Peyer's patch (tissue), 4 donors: ENCODE results near the gene ULK1. TPM values are rescaled to one million over a fixed set of nuclear protein-coding genes. Genes with fewer than 3 reads are reported as not detected.

Source experiments
- DNase-seq, 3 donors: peaks; one replicate each; pipeline ENCODE4 v3.0.0-alpha.2; 2017 to 2019
- H3K27ac ChIP-seq, 4 donors: fragments of 200-600 bp; sonication (generic); one replicate each; pipeline ENCODE4 v1.5.1; 2016 to 2019
- H3K27me3 ChIP-seq, 2 donors: fragments of 200-600 bp; sonication (generic); one replicate each; pipeline ENCODE4 v1.5.1; 2019
- H3K36me3 ChIP-seq, 3 donors: fragments of 200-600 bp; sonication (generic); one replicate each; pipeline ENCODE4 v1.5.1; 2016 to 2019
- H3K4me1 ChIP-seq, 4 donors: fragments of 200-600 bp; sonication (generic); one replicate each; pipeline ENCODE4 v1.5.1; 2016 to 2019
- H3K4me3 ChIP-seq, 4 donors: fragments of 200-600 bp; sonication (generic); 1 replicate in 3 of 4; 2 replicates in 1 of 4; pipeline ENCODE4 v1.5.1; 2016 to 2019; ENCODE audit warnings: mild to moderate bottlenecking in 1 of 4
- H3K9me3 ChIP-seq, 4 donors: fragments of 200-600 bp; sonication (generic); one replicate each; pipeline ENCODE4 v1.5.1; 2016 to 2019; ENCODE audit warnings: mild to moderate bottlenecking in 1 of 4
- POLR2A ChIP-seq, 2 donors: fragments of 450-650 bp; IDR thresholded peaks; one replicate each; pipeline ENCODE4 v1.5.1; 2017; ENCODE audit warnings: antibody characterized with exemption in 2 of 2, mild to moderate bottlenecking in 2 of 2, moderate library complexity in 2 of 2
- total RNA-seq, 4 donors: library from RNA; depleted of rRNA; stranded (reverse); fragments of >200 nt; gene quantifications; one replicate each; pipeline ENCODE4 v1.1.0, GENCODE V29; 2016
- TF ChIP-seq, protein P1 (sequence below), 6 experiments: fragments of 450-650 bp in 4 of 6; fragments of 200-600 bp in 2 of 6; sonication (generic) in 1 of 6; IDR thresholded peaks; one replicate each; pipeline ENCODE4 v1.5.1; 2017 to 2019; ENCODE audit warnings: antibody characterized with exemption in 6 of 6, mild to moderate bottlenecking in 3 of 6, moderate library complexity in 1 of 6

ULK1 gene
- total RNA-seq, 4 donors from 2014 or later, result 25.2 to 54.1 (median 38.8) TPM

DNA sequence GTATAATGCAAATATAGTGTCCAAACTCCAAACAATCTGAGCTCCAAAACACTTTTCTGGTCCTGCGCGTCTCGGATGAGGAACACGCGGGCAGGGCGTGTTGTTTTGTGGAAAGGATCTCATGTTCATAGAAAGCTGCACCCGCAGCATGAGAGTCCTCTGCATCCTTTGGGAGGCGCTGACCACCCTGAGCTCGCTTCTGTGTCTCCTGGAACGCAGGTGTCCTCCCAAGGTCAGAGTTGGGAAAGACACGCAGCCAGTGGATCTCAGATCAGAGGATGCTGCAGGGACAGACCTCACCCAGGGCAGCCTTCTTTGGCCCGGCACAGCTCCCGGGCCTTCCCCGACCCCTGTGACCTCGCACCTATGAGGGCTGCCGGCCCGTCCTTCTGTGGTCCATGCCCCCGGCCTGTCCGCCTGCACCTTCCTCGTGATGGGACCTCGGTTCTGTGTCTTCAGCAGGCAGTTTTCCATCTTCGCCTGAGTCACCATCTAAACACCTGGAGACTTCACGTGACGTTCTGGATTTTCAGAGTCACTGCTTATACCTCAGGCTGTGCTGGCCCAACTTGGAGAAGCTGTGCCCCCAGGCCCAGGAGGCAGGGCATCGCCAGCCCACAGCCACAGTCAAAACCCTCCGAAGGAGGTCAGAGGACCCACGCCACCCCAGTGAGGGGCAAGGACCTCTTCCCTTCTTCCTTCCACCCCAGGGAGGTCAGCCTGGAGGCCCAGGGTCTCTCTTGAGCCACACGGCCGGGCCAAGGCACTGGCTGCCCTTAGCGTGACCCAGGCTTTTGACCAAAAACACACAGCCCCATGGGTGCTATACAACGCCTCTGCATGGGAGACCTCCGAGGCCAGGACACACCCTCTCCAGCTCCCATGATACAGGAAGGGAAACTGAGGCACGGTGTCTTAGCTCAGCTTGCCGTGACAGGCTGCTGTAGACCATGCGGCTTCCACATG, 40.3 kb upstream of the ULK1 start:
- no peaks in the 10 kb centered on the region for H3K4me1 ChIP-seq
- no peak overlapping the region for H3K27ac ChIP-seq
- TF ChIP-seq, protein P1, sequence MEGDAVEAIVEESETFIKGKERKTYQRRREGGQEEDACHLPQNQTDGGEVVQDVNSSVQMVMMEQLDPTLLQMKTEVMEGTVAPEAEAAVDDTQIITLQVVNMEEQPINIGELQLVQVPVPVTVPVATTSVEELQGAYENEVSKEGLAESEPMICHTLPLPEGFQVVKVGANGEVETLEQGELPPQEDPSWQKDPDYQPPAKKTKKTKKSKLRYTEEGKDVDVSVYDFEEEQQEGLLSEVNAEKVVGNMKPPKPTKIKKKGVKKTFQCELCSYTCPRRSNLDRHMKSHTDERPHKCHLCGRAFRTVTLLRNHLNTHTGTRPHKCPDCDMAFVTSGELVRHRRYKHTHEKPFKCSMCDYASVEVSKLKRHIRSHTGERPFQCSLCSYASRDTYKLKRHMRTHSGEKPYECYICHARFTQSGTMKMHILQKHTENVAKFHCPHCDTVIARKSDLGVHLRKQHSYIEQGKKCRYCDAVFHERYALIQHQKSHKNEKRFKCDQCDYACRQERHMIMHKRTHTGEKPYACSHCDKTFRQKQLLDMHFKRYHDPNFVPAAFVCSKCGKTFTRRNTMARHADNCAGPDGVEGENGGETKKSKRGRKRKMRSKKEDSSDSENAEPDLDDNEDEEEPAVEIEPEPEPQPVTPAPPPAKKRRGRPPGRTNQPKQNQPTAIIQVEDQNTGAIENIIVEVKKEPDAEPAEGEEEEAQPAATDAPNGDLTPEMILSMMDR (IDR thresholded peaks at IDR 0.05), result no peak
- no peak for TF ChIP-seq POLR2A (IDR thresholded peaks at IDR 0.05)
- H3K36me3 ChIP-seq, result no peaks in the 10 kb centered on the region
- no peaks in the 10 kb centered on the region for H3K27me3 ChIP-seq
- no peak overlapping the region for H3K4me3 ChIP-seq
- H3K9me3 ChIP-seq, result no peaks in the 10 kb centered on the region
- peak in 1 of 3 donors; percentile 40 for DNase-seq

DNA sequence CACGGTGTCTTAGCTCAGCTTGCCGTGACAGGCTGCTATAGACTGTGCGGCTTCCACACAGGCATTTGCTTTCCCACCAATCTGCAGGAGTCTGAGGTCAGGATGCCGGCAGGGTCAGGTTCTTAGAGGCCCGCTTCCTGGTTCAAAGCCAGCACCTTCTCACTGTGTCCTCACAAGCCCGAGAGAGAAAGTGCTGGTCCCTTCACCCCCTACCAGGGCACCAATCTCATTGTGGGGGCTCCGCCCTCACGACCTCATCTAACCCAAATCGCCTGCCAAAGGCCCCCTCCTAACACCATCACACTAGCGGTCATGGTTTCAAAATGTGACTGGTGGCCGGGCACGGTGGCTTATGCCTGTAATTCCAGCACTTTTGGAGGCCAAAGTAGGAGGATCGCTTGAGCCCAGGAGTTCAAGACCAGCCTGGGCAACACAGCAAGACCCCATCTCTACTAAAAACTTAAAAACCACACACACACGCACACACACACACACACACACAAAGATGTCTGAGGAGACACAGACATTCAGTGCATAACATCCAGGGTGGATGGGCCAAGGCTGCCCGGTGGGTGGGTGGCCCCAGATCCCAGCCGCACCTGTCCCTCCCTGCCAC, 39.5 kb upstream of the ULK1 start:
- Histone ChIP-seq H3K4me1 (no peaks in the 10 kb centered on the region), H3K4me3 (no peak overlapping the region), H3K27ac (no peak overlapping the region), H3K36me3 (no peaks in the 10 kb centered on the region), H3K27me3 (no peaks in the 10 kb centered on the region), H3K9me3 (no peaks in the 10 kb centered on the region)
- no peak for TF ChIP-seq POLR2A (IDR thresholded peaks at IDR 0.05)
- DNase-seq, result peak in 1 of 3 donors; percentile 32

DNA sequence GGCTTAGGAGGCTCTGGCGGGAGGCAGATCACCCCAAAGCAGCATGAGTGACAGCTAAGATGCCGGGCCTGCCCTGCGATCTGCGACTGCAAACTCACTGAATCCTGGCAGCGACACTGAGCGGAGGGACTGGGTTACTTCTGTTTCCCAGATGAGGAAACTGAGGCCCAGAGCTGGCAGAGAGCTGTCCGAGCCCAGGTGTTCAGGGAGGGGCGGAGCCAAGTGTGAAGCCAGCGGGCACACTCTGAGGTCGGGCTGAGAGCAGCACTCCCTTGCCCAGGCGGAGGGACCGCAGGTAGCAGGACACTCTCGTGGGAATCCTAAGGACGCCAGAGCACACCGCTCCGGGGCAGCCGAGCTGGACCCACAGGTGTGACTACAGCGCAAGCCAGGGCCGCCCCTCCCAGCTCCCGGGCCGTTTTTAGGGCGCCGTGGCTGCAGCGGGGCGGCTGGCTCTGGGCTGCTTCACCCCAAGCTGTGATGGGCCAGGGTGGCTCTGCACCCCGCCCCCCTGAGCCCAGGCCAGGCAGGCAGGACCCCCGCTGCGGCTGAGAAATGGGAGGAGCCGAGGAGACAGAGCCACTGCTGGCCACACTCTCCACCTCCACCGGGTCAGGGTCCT, 38.8 kb upstream of the ULK1 start:
- DNase-seq, result peak in 1 of 3 donors; percentile 42
- H3K9me3 ChIP-seq, result no peaks in the 10 kb centered on the region
- H3K27me3 ChIP-seq, result no peaks in the 10 kb centered on the region
- peaks cover 0 to 4% (median 0%) of the 10 kb centered on the region in 4 donors for H3K4me1 ChIP-seq
- no peak overlapping the region for H3K27ac ChIP-seq
- TF ChIP-seq, protein P1 (IDR thresholded peaks at IDR 0.05), result no peak
- TF ChIP-seq POLR2A (IDR thresholded peaks at IDR 0.05), result no peak
- H3K4me3 ChIP-seq, result no peak overlapping the region
- H3K36me3 ChIP-seq, result no peaks in the 10 kb centered on the region

DNA sequence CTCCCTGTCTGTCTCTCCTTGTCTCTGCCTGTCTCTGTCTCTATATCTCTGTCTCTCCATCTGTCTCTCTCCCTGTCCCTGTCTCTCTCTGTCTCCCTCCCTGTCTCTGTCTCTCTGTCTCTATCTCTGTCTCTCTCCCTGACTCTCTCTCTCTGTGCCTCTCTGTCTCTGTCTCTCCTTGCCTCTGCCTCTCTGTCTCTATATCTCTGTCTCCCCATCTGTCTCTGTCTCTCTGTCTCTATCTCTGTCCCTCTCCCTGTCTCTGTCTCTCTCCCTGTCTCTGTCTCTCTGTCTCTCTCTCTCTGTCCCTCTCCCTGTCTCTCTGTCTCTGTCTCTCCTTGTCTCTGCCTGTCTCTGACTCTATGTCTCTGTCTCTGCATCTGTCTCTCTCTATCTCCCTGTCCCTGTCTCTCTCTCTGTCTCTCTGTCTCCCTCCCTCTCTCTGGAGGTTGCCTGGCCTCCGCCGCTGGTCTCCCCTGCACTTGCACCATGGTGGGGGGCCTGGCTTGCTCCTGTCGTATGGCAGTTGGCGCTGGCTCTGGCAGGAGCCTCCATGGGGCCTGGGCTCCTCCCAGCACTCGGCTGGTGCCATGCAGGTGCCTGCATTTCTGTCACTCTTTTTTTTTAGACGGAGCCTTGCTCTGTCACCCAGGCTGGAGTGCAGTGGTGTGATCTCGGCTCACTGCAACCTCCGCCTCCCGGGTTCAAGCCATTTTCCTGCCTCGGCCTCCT, 37.9 kb upstream of the ULK1 start:
- H3K27me3 ChIP-seq, result no peaks in the 10 kb centered on the region
- H3K4me1 ChIP-seq, result peaks cover 0 to 9% (median 0%) of the 10 kb centered on the region in 4 donors
- TF ChIP-seq, protein P1 (IDR thresholded peaks at IDR 0.05), result no peak
- no peak for TF ChIP-seq POLR2A (IDR thresholded peaks at IDR 0.05)
- H3K4me3 ChIP-seq, result no peak overlapping the region
- no peak overlapping the region for H3K27ac ChIP-seq
- no peaks in the 10 kb centered on the region for H3K9me3 ChIP-seq
- no peak for DNase-seq
- no peaks in the 10 kb centered on the region for H3K36me3 ChIP-seq

DNA sequence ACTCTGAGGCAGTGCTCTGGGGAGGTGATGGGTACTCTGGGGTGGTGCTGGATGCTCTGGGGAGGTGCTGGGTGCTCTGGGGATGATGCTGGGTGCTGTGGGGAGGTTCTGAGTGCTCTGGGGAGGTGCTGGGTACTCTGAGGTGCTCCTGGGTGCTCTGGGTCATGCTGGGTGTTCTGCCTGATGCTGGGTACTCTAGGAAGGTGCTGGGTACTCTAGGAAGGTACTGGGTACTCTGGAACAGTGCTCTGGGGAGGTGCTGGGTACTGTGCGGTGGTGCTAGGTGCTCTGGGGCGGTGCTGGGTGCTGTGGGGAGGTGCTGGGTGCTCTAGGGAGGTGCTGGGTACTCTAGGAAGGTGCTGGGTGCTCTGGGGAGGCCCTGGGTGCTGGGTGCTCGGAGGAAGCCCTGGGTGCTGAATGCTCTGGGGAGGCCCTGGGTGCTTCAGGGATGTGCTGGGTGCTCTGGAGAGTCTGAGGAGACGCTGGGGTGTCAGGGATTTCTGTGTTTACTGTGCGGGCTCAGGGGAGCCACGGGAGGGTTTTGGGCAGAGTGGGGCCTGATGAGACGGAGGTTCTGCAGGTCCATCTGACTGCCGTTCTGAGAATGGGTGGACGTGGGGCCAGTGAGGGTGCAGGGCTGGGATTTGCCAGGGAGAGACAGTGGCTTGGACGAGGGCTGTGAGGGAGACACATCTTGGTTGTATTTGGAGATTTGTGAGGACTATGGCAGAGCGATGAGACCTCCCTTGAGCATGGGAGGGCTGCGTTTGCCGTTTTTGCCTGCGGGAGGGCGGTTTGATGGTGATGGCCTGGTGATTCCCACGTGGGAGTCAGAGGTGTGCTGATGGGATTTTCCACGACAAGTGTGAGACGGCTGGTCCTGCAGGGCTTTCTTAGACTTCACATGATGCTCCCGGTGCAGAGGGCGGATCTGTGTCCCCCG, 36.2 kb upstream of the ULK1 start:
- Histone ChIP-seq H3K27ac (no peak overlapping the region), H3K9me3 (no peaks in the 10 kb centered on the region), H3K4me3 (no peak overlapping the region), H3K4me1 (peaks cover 0 to 9% (median 0%) of the 10 kb centered on the region in 4 donors), H3K36me3 (no peaks in the 10 kb centered on the region), H3K27me3 (no peaks in the 10 kb centered on the region)
- peak in 1 of 3 donors; percentile 38 for DNase-seq
- TF ChIP-seq POLR2A (IDR thresholded peaks at IDR 0.05), result no peak
- TF ChIP-seq, protein P1 (IDR thresholded peaks at IDR 0.05), result no peak
